ENCODE data around the gene MAGEB6B.
"Not testable (repeated sequence)": the region's sequence is repeated elsewhere in the genome, so short reads cannot be mapped to it uniquely, and the experiment has no call there.

The MAGEB6B gene, protein sequence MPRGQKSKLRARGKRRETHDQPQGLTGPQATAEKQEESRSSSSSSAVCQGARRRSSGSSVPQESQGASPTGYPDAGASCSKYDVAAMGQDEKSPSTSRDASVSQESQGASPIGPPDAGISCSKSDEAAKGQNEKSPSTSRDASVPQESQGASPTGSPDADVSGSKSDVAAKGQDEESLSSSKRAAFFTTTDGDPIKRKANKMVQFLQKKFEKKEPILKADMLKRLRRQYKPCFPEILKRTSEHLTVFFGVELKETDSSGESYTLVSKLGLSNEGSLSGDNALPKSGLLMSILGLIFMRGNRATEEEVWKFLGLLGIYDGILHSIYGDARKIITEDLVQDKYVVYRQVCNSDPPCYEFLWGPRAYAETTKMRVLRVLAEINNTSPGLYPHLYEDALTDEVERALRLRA

DNA sequence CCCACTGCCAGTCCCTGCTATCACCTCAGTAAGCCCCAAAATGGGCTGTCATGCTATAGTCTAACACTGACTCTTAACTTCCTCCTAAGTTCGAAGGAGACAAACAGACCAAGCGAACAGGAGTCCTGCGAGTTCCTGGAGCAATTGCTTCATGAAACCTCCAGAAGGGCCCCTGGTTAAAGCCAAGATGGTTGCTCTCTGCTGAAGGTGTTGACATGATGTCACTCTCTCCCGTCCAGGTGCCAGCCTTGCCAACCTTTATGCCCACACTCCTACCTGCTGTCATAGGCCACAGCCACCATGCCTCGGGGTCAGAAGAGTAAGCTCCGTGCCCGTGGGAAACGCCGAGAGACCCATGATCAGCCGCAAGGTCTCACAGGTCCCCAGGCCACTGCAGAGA is at the start of gene MAGEB6B:
TSS of gene MAGEB6B (plus strand) at position 301 of the 400 bp plus-strand sequence. CDS start at position 301, 0 bp downstream.
- no peak for DNase-seq

DNA sequence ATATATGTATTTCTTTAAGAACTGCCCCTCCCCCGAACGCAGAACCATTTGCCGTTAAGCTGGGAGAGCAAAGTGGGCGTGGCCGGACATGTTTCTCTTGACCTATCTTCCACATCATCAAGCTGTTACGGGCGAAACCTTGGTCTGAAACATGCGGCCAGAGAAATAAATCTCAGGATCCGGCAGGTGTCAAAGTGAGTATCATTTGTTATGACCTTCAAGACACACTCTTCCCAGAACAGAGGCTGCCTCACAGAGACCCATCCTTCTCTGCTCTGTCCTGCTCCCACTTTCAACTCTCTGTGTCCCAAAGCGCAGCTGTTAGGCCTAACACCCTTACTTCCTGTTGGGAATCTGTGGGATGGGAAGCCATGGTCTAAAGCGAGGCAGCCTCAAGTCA is 22.1 kb upstream of the MAGEB6B start, which contains the start of gene MAGEB18:
TSS of gene MAGEB18 (plus strand) at position 70 of the 400 bp plus-strand sequence. CDS start 643 bp downstream, outside the sequence.
- no peak for DNase-seq

DNA sequence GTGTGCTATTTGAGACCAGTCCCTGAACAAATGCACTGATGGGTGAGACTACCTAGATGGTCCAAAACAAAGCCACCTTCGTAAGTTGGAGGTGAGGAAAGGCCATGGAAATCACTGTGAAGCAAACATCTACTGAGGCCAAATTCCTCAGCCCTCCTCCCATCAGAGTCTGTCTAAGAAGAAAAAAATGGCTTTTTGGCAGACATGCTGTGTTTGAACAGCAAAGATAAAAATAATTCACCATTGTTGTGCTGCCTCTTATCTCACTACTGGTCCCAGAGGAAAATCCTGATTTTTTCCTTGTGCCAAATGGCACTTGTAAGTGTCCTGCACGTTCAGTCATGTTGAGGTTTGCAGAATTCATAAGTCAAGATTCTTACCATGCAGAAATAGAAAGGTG is 14.4 kb upstream of the MAGEB6B start:
- DNase-seq = no peak

DNA sequence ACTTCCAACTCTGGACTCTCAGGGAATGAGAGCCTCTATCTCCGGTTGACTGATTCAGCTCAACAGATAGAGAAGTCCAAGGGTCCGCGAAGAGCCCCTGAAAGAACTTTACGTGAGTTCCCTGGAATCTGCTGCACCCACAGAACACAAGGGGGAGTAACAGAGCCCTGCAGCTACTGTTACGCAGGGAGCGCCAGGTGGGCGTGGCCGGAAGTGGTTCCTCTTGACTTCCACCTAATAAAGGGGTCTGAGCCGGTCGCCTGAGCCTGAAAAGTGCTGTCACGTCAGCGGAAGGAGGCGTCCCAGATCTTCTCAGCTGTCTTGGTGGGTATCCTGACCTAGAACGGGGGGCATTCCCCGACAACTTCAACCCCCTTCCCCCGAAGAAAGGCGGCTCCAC is 31.8 kb downstream of the MAGEB6B start, which contains the start of gene MAGEB6:
TSS of gene MAGEB6 (plus strand) at position 237 of the 400 bp plus-strand sequence. CDS start 1,407 bp downstream, outside the sequence.
- DNase-seq = no peak

DNA sequence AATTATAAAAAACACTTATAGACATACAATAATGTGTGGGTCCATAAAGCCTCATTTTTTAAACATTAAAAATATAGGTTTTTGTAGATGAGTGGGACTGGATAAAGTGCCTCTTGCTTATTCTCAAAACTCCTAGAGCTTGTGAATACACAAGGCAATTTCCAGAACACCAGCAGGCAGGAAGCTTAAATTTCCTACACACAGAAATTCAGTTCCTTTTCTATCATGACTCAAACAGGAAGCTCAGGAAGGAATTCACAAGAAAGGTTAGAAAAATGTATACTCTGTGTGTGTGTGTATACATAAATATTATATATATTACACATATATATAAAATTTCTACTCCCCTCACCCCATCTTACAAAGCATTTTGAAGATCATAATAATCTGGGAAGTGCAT is 43.2 kb downstream of the MAGEB6B start:
- DNase-seq = no peak

DNA sequence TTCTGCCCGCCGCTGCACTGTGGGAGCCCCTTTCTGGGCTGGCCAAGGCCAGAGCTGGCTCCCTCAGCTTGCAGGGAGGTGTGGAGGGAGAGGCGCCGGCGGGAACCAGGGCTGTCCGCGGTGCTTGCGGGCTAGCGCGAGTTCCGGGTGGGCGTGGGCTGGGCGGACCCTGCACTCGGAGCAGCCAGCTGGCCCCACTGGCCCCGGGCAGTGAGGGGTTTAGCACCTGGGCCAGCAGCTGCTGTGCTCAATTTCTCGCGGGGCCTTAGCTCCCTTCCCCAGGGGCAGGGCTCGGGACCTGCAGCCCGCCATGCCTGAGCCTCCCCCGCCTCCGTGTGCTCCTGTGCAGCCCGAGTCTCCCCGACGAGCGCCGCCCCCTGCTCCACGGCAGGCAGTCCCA is 44.3 kb downstream of the MAGEB6B start:
- DNase-seq = not testable (repeated sequence)

DNA sequence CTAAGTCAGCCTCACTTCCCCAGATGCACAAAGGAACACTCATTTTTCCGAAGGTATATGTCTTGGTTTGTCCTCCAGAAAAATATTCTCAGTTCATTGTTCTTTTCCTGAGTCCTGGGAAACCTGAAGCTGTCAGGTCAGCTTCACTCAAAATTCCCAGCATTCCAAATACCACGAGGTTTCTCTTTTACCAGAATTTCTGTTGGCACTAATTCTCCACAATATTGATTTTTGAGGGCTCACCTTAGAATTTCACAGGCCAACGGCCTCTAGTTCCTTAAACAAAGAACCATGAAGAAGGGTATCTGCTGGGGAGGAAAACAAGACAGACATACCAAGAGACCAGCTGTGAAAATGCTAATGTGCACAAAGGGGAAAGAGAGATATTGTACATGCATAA is 47.6 kb downstream of the MAGEB6B start:
- no peak for DNase-seq

Data from femur (tissue), 1 donor.